HepG2 (cell line): ENCODE data around the gene MAOB. TPM values are rescaled to one million over a fixed set of nuclear protein-coding genes. Genes with fewer than 3 reads are reported as not detected.
A peak's percentile ranks its signal among the peaks of the same experiment; 100 is the strongest.

Experiments used
- ATF2 ChIP-seq: sonication (generic); formaldehyde crosslinking; IDR thresholded peaks from 2 replicates; pipeline ENCODE4 v1.4.0; 2020; ENCODE audit warnings: missing genetic modification reagents
- ELF4 ChIP-seq: sonication (generic); formaldehyde crosslinking; IDR thresholded peaks from 2 replicates; pipeline ENCODE4 v1.5.0; 2020; ENCODE audit warnings: missing genetic modification reagents, mild to moderate bottlenecking, moderate library complexity, borderline replicate concordance
- FOXK1 ChIP-seq: sonication (generic); formaldehyde crosslinking; IDR thresholded peaks from 2 replicates; pipeline ENCODE4 v1.4.0; 2020; ENCODE audit warnings: low read depth, missing genetic modification reagents, borderline replicate concordance
- GABPB1 ChIP-seq: IDR thresholded peaks from 2 replicates; pipeline ENCODE4 v1.6.1; 2016; ENCODE audit warnings: mild to moderate bottlenecking, missing genetic modification reagents, moderate library complexity, missing compliant biosample characterization
- GFI1 ChIP-seq: sonication (generic); formaldehyde crosslinking; IDR thresholded peaks from 2 replicates; pipeline ENCODE4 v1.5.0; 2020; ENCODE audit warnings: missing genetic modification reagents, mild to moderate bottlenecking, borderline replicate concordance
- GTF3A ChIP-seq: sonication (generic); formaldehyde crosslinking; conservative IDR thresholded peaks from 2 replicates; pipeline ENCODE4 v1.4.0; 2020; ENCODE audit warnings: mild to moderate bottlenecking, missing genetic modification reagents
- HNRNPLL ChIP-seq: fragments of 200-400 bp; formaldehyde crosslinking; IDR thresholded peaks from 2 replicates; pipeline ENCODE4 v1.6.1; 2017; ENCODE audit warnings: mild to moderate bottlenecking, low read depth, low read length; ENCODE audit not compliant: poor library complexity, severe bottlenecking
- KAT8 ChIP-seq: IDR thresholded peaks from 2 replicates; pipeline ENCODE4 v1.6.1; 2016; ENCODE audit warnings: missing genetic modification reagents, missing compliant biosample characterization
- MXI1 ChIP-seq: IDR thresholded peaks from 3 replicates; pipeline ENCODE4 v1.6.1; 2012; ENCODE audit warnings: low read depth, low read length, inconsistent platforms, borderline replicate concordance
- NKX3-1 ChIP-seq: sonication (generic); formaldehyde crosslinking; IDR thresholded peaks from 2 replicates; pipeline ENCODE4 v1.5.0; 2020; ENCODE audit warnings: missing genetic modification reagents
- PCBP1 ChIP-seq: fragments of 200-400 bp; formaldehyde crosslinking; IDR thresholded peaks from 2 replicates; pipeline ENCODE4 v1.6.1; 2017; ENCODE audit warnings: mild to moderate bottlenecking, low read depth, low read length, borderline replicate concordance
- PRDM15 ChIP-seq: sonication (generic); formaldehyde crosslinking; IDR thresholded peaks from 2 replicates; pipeline ENCODE4 v1.4.0; 2020; ENCODE audit warnings: missing genetic modification reagents
- PTBP1 ChIP-seq: fragments of 200-400 bp; formaldehyde crosslinking; IDR thresholded peaks from 2 replicates; pipeline ENCODE4 v1.6.1; 2018; ENCODE audit warnings: low read length, low read depth; ENCODE audit not compliant: poor library complexity, severe bottlenecking
- RAD51 ChIP-seq: fragments of 450-650 bp; IDR thresholded peaks from 2 replicates; pipeline ENCODE4 v1.6.1; 2016; ENCODE audit warnings: borderline replicate concordance
- RBM39 ChIP-seq: fragments of 200-400 bp; formaldehyde crosslinking; IDR thresholded peaks from one replicate; pipeline ENCODE4 v1.6.1; 2018; ENCODE audit warnings: antibody characterized with exemption, mild to moderate bottlenecking, low read depth, low read length; ENCODE audit not compliant: poor library complexity, severe bottlenecking
- RCOR2 ChIP-seq: IDR thresholded peaks from 2 replicates; pipeline ENCODE4 v1.6.1; 2016; ENCODE audit warnings: missing biosample characterization, missing genetic modification reagents
- SIN3B ChIP-seq: fragments of 150-350 bp; IDR thresholded peaks from 2 replicates; pipeline ENCODE4 v1.6.1; 2014; ENCODE audit warnings: low read length
- SSRP1 ChIP-seq: IDR thresholded peaks from 2 replicates; pipeline ENCODE4 v1.6.1; 2016; ENCODE audit warnings: control low read depth
- TCF12 ChIP-seq, 2 experiments: fragments of 450-650 bp in 1 of 2; sonication (generic) in 1 of 2; formaldehyde crosslinking in 1 of 2; IDR thresholded peaks; 2 replicates each; pipeline versions ENCODE4 v1.6.1 to v1.8.0; 2017 to 2022; ENCODE audit warnings: antibody characterized with exemption in 1 of 2, mild to moderate bottlenecking in 1 of 2, missing genetic modification reagents in 1 of 2, moderate library complexity in 1 of 2
- ZFP36L1 ChIP-seq: sonication (generic); formaldehyde crosslinking; IDR thresholded peaks from 2 replicates; pipeline ENCODE4 v1.8.0; 2022; ENCODE audit warnings: mild to moderate bottlenecking, missing genetic modification reagents, moderate library complexity
- ZFP37 ChIP-seq: sonication (generic); formaldehyde crosslinking; IDR thresholded peaks from 2 replicates; pipeline ENCODE4 v1.4.0; 2020; ENCODE audit warnings: missing genetic modification reagents, borderline replicate concordance
- ZIK1 ChIP-seq: sonication (generic); formaldehyde crosslinking; IDR thresholded peaks from 2 replicates; pipeline ENCODE4 v1.5.0; 2020; ENCODE audit warnings: mild to moderate bottlenecking, low read depth, missing genetic modification reagents, borderline replicate concordance
- ZKSCAN5 ChIP-seq: sonication (generic); formaldehyde crosslinking; IDR thresholded peaks from 2 replicates; pipeline ENCODE4 v1.5.1; 2020; ENCODE audit warnings: mild to moderate bottlenecking, missing genetic modification reagents
- ZNF317 ChIP-seq: sonication (generic); formaldehyde crosslinking; IDR thresholded peaks from 2 replicates; pipeline ENCODE4 v1.5.0; 2020; ENCODE audit warnings: mild to moderate bottlenecking, missing genetic modification reagents
- ZNF33A ChIP-seq: sonication (generic); formaldehyde crosslinking; IDR thresholded peaks from 2 replicates; pipeline ENCODE4 v1.5.1; 2020; ENCODE audit warnings: missing genetic modification reagents, mild to moderate bottlenecking, moderate library complexity, borderline replicate concordance
- ZNF619 ChIP-seq: sonication (generic); formaldehyde crosslinking; IDR thresholded peaks from 2 replicates; pipeline ENCODE4 v1.4.0; 2020; ENCODE audit warnings: mild to moderate bottlenecking, missing genetic modification reagents
- polyA plus RNA-seq, 8 experiments: library from polyadenylated mRNA; depleted of rRNA in 3 of 8; stranded (reverse) in 7 of 8; unstranded in 1 of 8; fragments of >200 nt; fragmentation: Illumina TruSeq in 4 of 8; extraction: Trizol in 4 of 8; gene quantifications; 2 replicates each; pipeline versions ENCODE4 v1.2.1 to v1.2.3, GENCODE V29; 2011 to 2016; ENCODE audit warnings: low read depth in 4 of 8, missing spikeins in 1 of 8, mixed read lengths in 1 of 8; ENCODE audit not compliant: insufficient read depth in 1 of 8
- total RNA-seq, 5 experiments: library from RNA; depleted of rRNA; stranded (reverse); fragments of >200 nt; fragmentation: Illumina TruSeq; extraction: Trizol; gene quantifications; 2 replicates each; pipeline ENCODE4 v1.2.3, GENCODE V29; 2016; ENCODE audit warnings: low read depth in 1 of 5

The MAOB gene
- total and polyA plus RNA-seq, 2 of the 13 experiments (the other 11 are each of a cell fraction or from before 2014, with no cell fraction given): 11.0 to 19.0 TPM

GRCh38 chrX:43881410-43882293 is 598 bp downstream of the MAOB start (continued):
- TF ChIP-seq MXI1 (no peak), ELF4 (CRISPR knock-in tag) (no peak), KAT8 (CRISPR knock-in tag) (no peak), ZFP37 (CRISPR knock-in tag) (no peak), NKX3-1 (CRISPR knock-in tag) (no peak), ATF2 (CRISPR knock-in tag) (peak; percentile 33; the same call in 1 of the 2 replicates), GABPB1 (CRISPR knock-in tag) (no peak; the same call in 1 of the 2 replicates), ZNF33A (CRISPR knock-in tag) (no peak), PTBP1 (no peak), RAD51 (no peak), RCOR2 (CRISPR knock-in tag) (no peak), ZIK1 (CRISPR knock-in tag) (no peak), FOXK1 (CRISPR knock-in tag) (peak; percentile 35; the same call in 1 of the 2 replicates), PCBP1 (no peak), PRDM15 (CRISPR knock-in tag) (0 out of 2 replicates have a peak, but pooled peaks have one; percentile 24), ZNF619 (no peak), ZNF317 (0 out of 2 replicates have a peak, but pooled peaks have one; percentile 30), ZKSCAN5 (CRISPR knock-in tag) (no peak), SSRP1 (CRISPR knock-in tag) (no peak), TCF12 (IDR thresholded peaks at IDR 0.05) (no peak), TCF12 (CRISPR knock-in tag; IDR thresholded peaks at IDR 0.05) (no peak), GFI1 (CRISPR knock-in tag) (peak; percentile 96), ZFP36L1 (CRISPR knock-in tag) (no peak), GTF3A (CRISPR knock-in tag) (no peak), HNRNPLL (no peak), RBM39 (no peak), SIN3B (no peak)
